ENCODE data around the gene PPFIBP1. TPM values are rescaled to one million over a fixed set of nuclear protein-coding genes. Genes with fewer than 3 reads are reported as not detected.
"Not testable (repeated sequence)": the region's sequence is repeated elsewhere in the genome, so short reads cannot be mapped to it uniquely, and the experiment has no call there.

The PPFIBP1 gene
- total RNA-seq, 1 donor = 179 TPM

- H2AFZ ChIP-seq (ENCODE audit: low read length) = no peak overlapping the region
- H3K9me3 ChIP-seq (ENCODE audit: low read depth, low read length) = no peaks in the 10 kb centered on the region
- H3K27me3 ChIP-seq (ENCODE audit: insufficient read depth, low read length) = no peaks in the 10 kb centered on the region
- peaks cover 25% of the 10 kb centered on the region for H3K4me1 ChIP-seq (ENCODE audit: insufficient read depth, low read length)
- no peak overlapping the region for H3K27ac ChIP-seq (ENCODE audit: low read depth, low read length)
- no peak for DNase-seq (ENCODE audit: insufficient read length, low spot score, missing footprints)
- H3K36me3 ChIP-seq (ENCODE audit: insufficient read depth, low read length) = peaks cover 18% of the 10 kb centered on the region
- H3K4me3 ChIP-seq (ENCODE audit: insufficient read depth, low read length) = no peak overlapping the region
- no peak for TF ChIP-seq CTCF (IDR thresholded peaks at IDR 0.05; ENCODE audit: extremely low read depth, low read depth, low read length)
- peaks cover 67% of the 10 kb centered on the region for H3K79me2 ChIP-seq (ENCODE audit: insufficient read depth, low read length)
- H3K4me2 ChIP-seq (ENCODE audit: insufficient read depth, low read length) = no peak overlapping the region
- no peaks in the 10 kb centered on the region for H4K20me1 ChIP-seq (ENCODE audit: insufficient read depth, low read length)
Measured at GRCh38 chr12:27637524-27637923, 113.5 kb downstream of the PPFIBP1 start.

- no peaks in the 10 kb centered on the region for H4K20me1 ChIP-seq (ENCODE audit: insufficient read depth, low read length)
- peaks cover 16% of the 10 kb centered on the region for H3K36me3 ChIP-seq (ENCODE audit: insufficient read depth, low read length)
- H2AFZ ChIP-seq (ENCODE audit: low read length) = no peak overlapping the region
- no peak overlapping the region for H3K4me2 ChIP-seq (ENCODE audit: insufficient read depth, low read length)
- H3K79me2 ChIP-seq (ENCODE audit: insufficient read depth, low read length) = peaks cover 51% of the 10 kb centered on the region
- peaks cover 29% of the 10 kb centered on the region for H3K4me1 ChIP-seq (ENCODE audit: insufficient read depth, low read length)
- H3K9me3 ChIP-seq (ENCODE audit: low read depth, low read length) = no peaks in the 10 kb centered on the region
- H3K27ac ChIP-seq (ENCODE audit: low read depth, low read length) = peak overlapping the region; percentile 43
- no peaks in the 10 kb centered on the region for H3K27me3 ChIP-seq (ENCODE audit: insufficient read depth, low read length)
- no peak overlapping the region for H3K4me3 ChIP-seq (ENCODE audit: insufficient read depth, low read length)
- no peak for TF ChIP-seq CTCF (IDR thresholded peaks at IDR 0.05; ENCODE audit: extremely low read depth, low read depth, low read length)
- no peak for DNase-seq (ENCODE audit: insufficient read length, low spot score, missing footprints)
Measured at GRCh38 chr12:27639265-27639664, 115.3 kb downstream of the PPFIBP1 start.

GRCh38 chr12:27640566-27641200 is 116.7 kb downstream of the PPFIBP1 start:
- H4K20me1 ChIP-seq (ENCODE audit: insufficient read depth, low read length); H3K9me3 ChIP-seq (ENCODE audit: low read depth, low read length); DNase-seq (ENCODE audit: insufficient read length, low spot score, missing footprints); H3K27me3 ChIP-seq (ENCODE audit: insufficient read depth, low read length); H3K4me3 ChIP-seq (ENCODE audit: insufficient read depth, low read length); H3K36me3 ChIP-seq (ENCODE audit: insufficient read depth, low read length); H2AFZ ChIP-seq (ENCODE audit: low read length); H3K4me2 ChIP-seq (ENCODE audit: insufficient read depth, low read length): not testable (repeated sequence)
- Histone ChIP-seq H3K27ac (ENCODE audit: low read depth, low read length) (peak overlapping the region; percentile 43), H3K79me2 (ENCODE audit: insufficient read depth, low read length) (peaks cover 46% of the 10 kb centered on the region), H3K4me1 (ENCODE audit: insufficient read depth, low read length) (peaks cover 24% of the 10 kb centered on the region)

- H3K27me3 ChIP-seq (ENCODE audit: insufficient read depth, low read length); H3K4me2 ChIP-seq (ENCODE audit: insufficient read depth, low read length); H3K36me3 ChIP-seq (ENCODE audit: insufficient read depth, low read length); H4K20me1 ChIP-seq (ENCODE audit: insufficient read depth, low read length); H2AFZ ChIP-seq (ENCODE audit: low read length); DNase-seq (ENCODE audit: insufficient read length, low spot score, missing footprints); H3K4me3 ChIP-seq (ENCODE audit: insufficient read depth, low read length); H3K9me3 ChIP-seq (ENCODE audit: low read depth, low read length): not testable (repeated sequence)
- Histone ChIP-seq H3K79me2 (ENCODE audit: insufficient read depth, low read length) (peaks cover 37% of the 10 kb centered on the region), H3K4me1 (ENCODE audit: insufficient read depth, low read length) (peaks cover 24% of the 10 kb centered on the region), H3K27ac (ENCODE audit: low read depth, low read length) (peak overlapping the region; percentile 66)
Measured at GRCh38 chr12:27642361-27642760, 118.4 kb downstream of the PPFIBP1 start.

- H3K27me3 ChIP-seq (ENCODE audit: insufficient read depth, low read length); H2AFZ ChIP-seq (ENCODE audit: low read length); H3K9me3 ChIP-seq (ENCODE audit: low read depth, low read length); H3K27ac ChIP-seq (ENCODE audit: low read depth, low read length); H4K20me1 ChIP-seq (ENCODE audit: insufficient read depth, low read length); DNase-seq (ENCODE audit: insufficient read length, low spot score, missing footprints); H3K4me3 ChIP-seq (ENCODE audit: insufficient read depth, low read length); H3K4me2 ChIP-seq (ENCODE audit: insufficient read depth, low read length): not testable (repeated sequence)
- peaks cover 24% of the 10 kb centered on the region for H3K4me1 ChIP-seq (ENCODE audit: insufficient read depth, low read length)
- H3K79me2 ChIP-seq (ENCODE audit: insufficient read depth, low read length) = peaks cover 32% of the 10 kb centered on the region
- H3K36me3 ChIP-seq (ENCODE audit: insufficient read depth, low read length) = peaks cover 13% of the 10 kb centered on the region
Measured at GRCh38 chr12:27642892-27643291, 118.9 kb downstream of the PPFIBP1 start.
